Ascending aorta (tissue), 2 donors: ENCODE measurements around the gene TMEM44. TPM values are rescaled to one million over a fixed set of nuclear protein-coding genes. Genes with fewer than 3 reads are reported as not detected.

Source experiments
- DNase-seq, 2 donors: peaks; one replicate each; pipeline ENCODE4 v3.0.0-alpha.2; 2019; ENCODE audit warnings: low spot score in 2 of 2
- H3K27ac ChIP-seq, 2 donors: fragments of 200-600 bp; sonication (generic); one replicate each; pipeline ENCODE4 v1.5.1; 2016 to 2017; ENCODE audit warnings: mild to moderate bottlenecking in 1 of 2
- H3K27me3 ChIP-seq: fragments of 200-600 bp; sonication (generic); one replicate; pipeline ENCODE4 v1.5.1; 2017
- H3K36me3 ChIP-seq, 2 donors: fragments of 200-600 bp; sonication (generic); one replicate each; pipeline ENCODE4 v1.5.1; 2016
- H3K4me1 ChIP-seq, 2 donors: fragments of 200-600 bp; sonication (generic); one replicate each; pipeline ENCODE4 v1.5.1; 2016 to 2017; ENCODE audit warnings: mild to moderate bottlenecking in 1 of 2
- H3K4me3 ChIP-seq, 2 donors: fragments of 200-600 bp; sonication (generic); one replicate each; pipeline ENCODE4 v1.5.1; 2016 to 2017; ENCODE audit warnings: mild to moderate bottlenecking in 1 of 2
- H3K9me3 ChIP-seq, 2 donors: fragments of 200-600 bp; sonication (generic); one replicate each; pipeline ENCODE4 v1.5.1; 2016
- CTCF ChIP-seq, 3 experiments: fragments of 200-600 bp in 2 of 3; fragments of 450-650 bp in 1 of 3; sonication (generic) in 2 of 3; IDR thresholded peaks; one replicate each; pipeline ENCODE4 v1.5.1; 2016 to 2019; ENCODE audit warnings: antibody characterized with exemption in 3 of 3, mild to moderate bottlenecking in 1 of 3, moderate library complexity in 1 of 3
- intact Hi-C: fragments of 100-400 bp; cut with DNase I; formaldehyde crosslinking; loops from one replicate; pipeline ENCODE4 v1.15.1; 2023
- total RNA-seq: library from RNA; depleted of rRNA; stranded (reverse); fragments of >200 nt; gene quantifications from one replicate; pipeline ENCODE4 v1.1.0, GENCODE V29; 2016

TMEM44 gene
- total RNA-seq, 1 donor from 2014 or later = 2.6 TPM

DNA sequence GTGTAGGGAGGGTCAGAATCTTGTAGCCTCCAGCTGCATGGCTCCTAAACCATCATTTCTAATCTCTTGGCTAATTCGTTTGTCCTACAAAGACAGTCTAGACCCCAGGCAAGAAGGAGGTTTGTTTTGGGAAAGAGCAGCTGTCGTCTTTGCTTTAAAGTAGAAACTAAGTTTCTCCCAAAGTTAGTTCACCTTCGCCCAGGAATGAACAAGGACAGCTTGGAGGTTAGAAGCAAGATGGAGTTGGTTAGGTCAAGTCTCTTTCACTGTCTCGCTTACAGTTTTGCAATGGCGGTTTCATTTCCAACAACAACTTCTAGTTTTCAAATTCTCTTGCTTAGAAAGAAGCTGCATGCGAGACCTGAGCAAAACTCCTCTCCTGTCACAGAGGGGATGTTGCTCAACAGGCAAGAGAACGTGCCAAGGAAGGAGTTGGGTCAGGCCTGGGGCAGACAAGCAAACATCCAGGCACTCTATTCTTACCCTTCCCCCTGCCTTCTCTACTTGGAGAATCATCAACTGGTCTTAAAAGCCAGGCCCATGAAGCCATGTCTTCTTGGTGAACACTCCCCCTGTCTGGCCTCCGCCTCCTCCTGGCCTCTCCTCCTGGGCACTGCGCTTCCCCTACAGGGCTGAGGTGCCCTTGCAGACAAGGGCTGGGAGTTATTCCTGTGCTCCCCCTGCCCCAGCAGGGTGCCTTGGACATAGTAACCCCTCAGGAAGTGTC, 57.6 kb downstream of the TMEM44 start:
- no peak for TF ChIP-seq CTCF (IDR thresholded peaks at IDR 0.05)
- Histone ChIP-seq H3K9me3 (no peaks in the 10 kb centered on the region), H3K4me3 (no peak overlapping the region), H3K36me3 (no peaks in the 10 kb centered on the region), H3K27me3 (no peaks in the 10 kb centered on the region), H3K4me1 (peaks cover 15 to 46% of the 10 kb centered on the region in 2 donors), H3K27ac (peak overlapping the region; percentile 86 to 94)
- DNase-seq = peak in 1 of 2 donors; percentile 81
- intact Hi-C loops = loop anchor here (10.0 kb wide), 1 partner anchor 301 kb away; no protein-coding TSS in a partner anchor

DNA sequence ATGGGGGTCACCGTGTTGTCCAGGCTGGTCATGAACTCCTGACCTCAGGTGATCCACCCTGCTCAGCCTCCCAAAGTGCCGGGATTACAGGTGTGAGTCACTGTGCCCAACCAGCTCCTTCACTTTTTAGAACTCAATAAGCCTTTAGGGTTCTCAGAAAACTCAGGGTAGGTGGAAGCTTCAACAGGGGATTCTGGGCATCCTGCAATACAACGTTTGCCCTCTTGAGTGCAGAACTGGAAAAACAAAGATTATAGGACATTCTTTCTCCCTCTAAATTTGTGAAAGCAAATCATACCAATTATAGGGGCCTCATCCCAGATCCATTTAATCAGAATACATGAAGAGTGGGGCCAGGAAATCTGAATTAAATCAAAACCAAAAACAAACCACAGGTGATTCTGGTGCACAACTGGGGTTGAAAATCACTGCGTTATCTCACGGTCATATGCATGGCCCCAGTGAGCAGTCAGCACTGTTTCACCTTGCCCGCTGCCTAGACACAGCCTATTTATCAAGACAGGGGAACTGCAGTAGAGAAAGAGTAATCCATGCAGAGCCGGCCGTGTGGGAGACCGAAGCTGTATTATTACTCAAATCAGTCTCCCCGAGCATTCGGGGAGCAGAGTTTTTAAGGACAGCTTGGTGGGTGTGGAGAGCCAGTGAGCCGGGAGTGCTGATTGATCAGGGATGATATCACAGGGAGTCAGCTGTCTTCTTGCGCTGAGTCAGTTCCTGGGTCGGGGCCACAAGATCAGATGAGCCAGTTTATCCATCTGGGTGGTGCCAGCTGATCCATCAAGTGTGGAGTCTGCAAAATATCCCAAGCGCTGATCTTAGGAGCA, 58.4 kb downstream of the TMEM44 start:
- no peaks in the 10 kb centered on the region for H3K36me3 ChIP-seq
- no peak for DNase-seq
- no peaks in the 10 kb centered on the region for H3K27me3 ChIP-seq
- no peaks in the 10 kb centered on the region for H3K9me3 ChIP-seq
- peak overlapping the region; percentile 86 to 94 for H3K27ac ChIP-seq
- intact Hi-C loops = loop anchor here (5.0 to 10.0 kb wide), 2 partner anchors 38 to 300 kb away; no protein-coding TSS in a partner anchor
- TF ChIP-seq CTCF (IDR thresholded peaks at IDR 0.05) = peak in 1 of 3 experiments; percentile 17
- H3K4me3 ChIP-seq = no peak overlapping the region
- peaks cover 15 to 45% of the 10 kb centered on the region in 2 donors for H3K4me1 ChIP-seq

DNA sequence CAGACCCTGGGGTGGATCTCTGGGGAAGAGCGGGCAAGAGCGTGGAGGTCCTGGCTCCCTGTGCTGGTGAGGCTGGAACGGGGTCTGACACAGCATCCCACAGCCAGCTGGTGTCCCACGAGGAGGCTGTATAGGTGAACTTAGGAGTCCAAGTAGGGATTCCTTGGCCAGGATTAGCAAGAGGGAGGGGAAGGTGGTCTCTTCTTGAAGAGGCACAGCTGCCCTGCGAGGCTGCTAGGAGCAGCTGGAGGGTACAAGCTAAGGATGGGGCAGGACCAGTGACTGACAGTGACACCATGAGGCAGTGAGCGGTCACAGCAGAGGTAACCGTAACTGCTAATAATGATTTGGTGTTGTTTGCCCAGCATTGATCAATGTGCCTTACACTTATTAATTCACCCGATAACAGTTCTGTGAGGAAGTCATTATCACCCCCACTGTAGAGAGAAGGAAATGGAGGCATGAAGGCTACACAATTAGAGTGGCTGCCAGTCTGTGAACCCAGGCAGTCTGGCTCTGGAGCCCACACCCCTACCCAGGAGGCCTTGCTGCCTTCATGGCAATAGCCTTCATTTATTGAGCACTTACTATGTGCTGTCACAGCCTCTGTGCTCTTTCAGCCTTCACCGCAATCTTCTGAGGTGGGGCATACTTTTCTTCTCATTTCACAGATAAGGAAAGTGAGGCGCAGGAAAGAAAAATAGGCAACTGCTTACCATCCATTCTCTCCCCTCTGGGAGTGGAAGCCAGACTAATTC, 59.4 kb downstream of the TMEM44 start:
- no peaks in the 10 kb centered on the region for H3K9me3 ChIP-seq
- peak; percentile 54 to 61 (median 59) for TF ChIP-seq CTCF (IDR thresholded peaks at IDR 0.05)
- H3K36me3 ChIP-seq = no peaks in the 10 kb centered on the region
- DNase-seq = peak in 1 of 2 donors; percentile 77
- no peaks in the 10 kb centered on the region for H3K27me3 ChIP-seq
- intact Hi-C loops = loop anchor here (5.0 to 10.0 kb wide), 2 partner anchors 37 to 299 kb away; no protein-coding TSS in a partner anchor
- no peak overlapping the region for H3K4me3 ChIP-seq
- peaks cover 8 to 35% of the 10 kb centered on the region in 2 donors for H3K4me1 ChIP-seq
- H3K27ac ChIP-seq = peak overlapping the region; percentile 86 to 94

DNA sequence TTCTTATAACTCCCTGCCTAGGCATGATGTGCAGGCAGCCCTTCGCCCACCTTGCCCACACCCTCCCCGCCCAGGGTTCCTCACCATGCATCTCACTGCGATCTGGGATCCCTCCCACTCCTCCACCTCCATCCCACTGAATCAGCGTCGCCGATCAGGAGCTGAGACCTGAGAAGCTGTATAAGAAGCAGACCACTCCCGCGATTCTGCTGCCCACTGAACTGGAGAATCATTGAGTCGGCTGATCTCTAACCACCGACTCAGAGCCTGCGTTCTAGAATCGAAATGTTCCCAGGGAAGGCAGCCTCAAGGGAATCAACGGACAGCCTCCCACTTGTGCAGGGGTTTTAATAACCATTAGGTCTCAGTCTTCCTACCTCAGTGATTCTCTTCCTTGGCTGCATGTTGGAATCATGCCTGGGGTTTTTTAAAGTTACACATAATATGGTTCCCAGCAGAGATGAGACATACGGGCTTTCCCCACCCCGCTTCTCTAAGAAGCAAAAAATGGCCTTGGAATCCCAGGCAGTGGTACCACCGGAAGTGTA, 60.2 kb downstream of the TMEM44 start:
- no peaks in the 10 kb centered on the region for H3K36me3 ChIP-seq
- no peak for TF ChIP-seq CTCF (IDR thresholded peaks at IDR 0.05)
- no peak for DNase-seq
- intact Hi-C loops = loop anchor here (1.0 to 10.0 kb wide), 4 partner anchors 36 to 298 kb away; partner anchors contain the start of gene ATP13A3
- no peak overlapping the region for H3K4me3 ChIP-seq
- no peaks in the 10 kb centered on the region for H3K9me3 ChIP-seq
- peak overlapping the region; percentile 86 to 94 for H3K27ac ChIP-seq
- H3K4me1 ChIP-seq = peaks cover 8 to 27% of the 10 kb centered on the region in 2 donors
- no peaks in the 10 kb centered on the region for H3K27me3 ChIP-seq
